Measurements from ENCODE around the gene EED. TPM values are rescaled to one million over a fixed set of nuclear protein-coding genes. Genes with fewer than 3 reads are reported as not detected.

Gene EED, protein sequence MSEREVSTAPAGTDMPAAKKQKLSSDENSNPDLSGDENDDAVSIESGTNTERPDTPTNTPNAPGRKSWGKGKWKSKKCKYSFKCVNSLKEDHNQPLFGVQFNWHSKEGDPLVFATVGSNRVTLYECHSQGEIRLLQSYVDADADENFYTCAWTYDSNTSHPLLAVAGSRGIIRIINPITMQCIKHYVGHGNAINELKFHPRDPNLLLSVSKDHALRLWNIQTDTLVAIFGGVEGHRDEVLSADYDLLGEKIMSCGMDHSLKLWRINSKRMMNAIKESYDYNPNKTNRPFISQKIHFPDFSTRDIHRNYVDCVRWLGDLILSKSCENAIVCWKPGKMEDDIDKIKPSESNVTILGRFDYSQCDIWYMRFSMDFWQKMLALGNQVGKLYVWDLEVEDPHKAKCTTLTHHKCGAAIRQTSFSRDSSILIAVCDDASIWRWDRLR
- total RNA-seq (10 to 100 TPM; 14.1 to 40.2 TPM), polyA plus RNA-seq (10 to 100 TPM; 11.1 to 18.9 TPM)
- long read RNA-seq, donor 1, partial matches to known transcripts = 35 of 37 reads
- long read RNA-seq, donor 1, other reads (novel, unspliced or antisense) = 0 of 37 reads
- long read RNA-seq, donor 2, partial matches to known transcripts = 16 of 17 reads
- long read RNA-seq, donor 2, other reads (novel, unspliced or antisense) = 0 of 17 reads
- long read RNA-seq, donor 3, partial matches to known transcripts = 14 of 15 reads
- long read RNA-seq, donor 3, other reads (novel, unspliced or antisense) = 0 of 15 reads
- long read RNA-seq, donor 4, partial matches to known transcripts = 0 of 7 reads
- long read RNA-seq, donor 4, other reads (novel, unspliced or antisense) = 0 of 7 reads
- long read RNA-seq, donor 5, transcript EED-201 (12 exons, 2,223 nt) = major isoform, 6 of 43 reads
- long read RNA-seq, donor 5, partial matches to known transcripts = 27 of 43 reads
- long read RNA-seq, donor 5, other reads (novel, unspliced or antisense) = 0 of 43 reads

GRCh38 chr11:86244522-86245368, at the start of gene EED:
TSS of gene EED (plus strand) at chr11:86244753. CDS start at chr11:86245230, 477 bp downstream.
- peak within 1 kb of the TSS; percentile 85 to 94 for H3K9ac ChIP-seq (ENCODE audit: insufficient read depth in 1 of 2, low read length in 2 of 2)
- no peaks in the 10 kb centered on the region for H3K27me3 ChIP-seq (ENCODE audit: control insufficient read depth in 3 of 3, insufficient read depth in 3 of 3, low read length in 2 of 3)
- H3K36me3 ChIP-seq (ENCODE audit: control insufficient read depth in 4 of 4, insufficient read depth in 4 of 4, low read length in 4 of 4) = no peaks in the 10 kb centered on the region
- peak within 1 kb of the TSS; percentile 94 to 97 for H3K27ac ChIP-seq (ENCODE audit: low read depth in 1 of 2, low read length in 1 of 2)
- peak; percentile 99 for ATAC-seq (ENCODE audit: insufficient read depth, low FRiP score)
- TF ChIP-seq, protein P1, sequence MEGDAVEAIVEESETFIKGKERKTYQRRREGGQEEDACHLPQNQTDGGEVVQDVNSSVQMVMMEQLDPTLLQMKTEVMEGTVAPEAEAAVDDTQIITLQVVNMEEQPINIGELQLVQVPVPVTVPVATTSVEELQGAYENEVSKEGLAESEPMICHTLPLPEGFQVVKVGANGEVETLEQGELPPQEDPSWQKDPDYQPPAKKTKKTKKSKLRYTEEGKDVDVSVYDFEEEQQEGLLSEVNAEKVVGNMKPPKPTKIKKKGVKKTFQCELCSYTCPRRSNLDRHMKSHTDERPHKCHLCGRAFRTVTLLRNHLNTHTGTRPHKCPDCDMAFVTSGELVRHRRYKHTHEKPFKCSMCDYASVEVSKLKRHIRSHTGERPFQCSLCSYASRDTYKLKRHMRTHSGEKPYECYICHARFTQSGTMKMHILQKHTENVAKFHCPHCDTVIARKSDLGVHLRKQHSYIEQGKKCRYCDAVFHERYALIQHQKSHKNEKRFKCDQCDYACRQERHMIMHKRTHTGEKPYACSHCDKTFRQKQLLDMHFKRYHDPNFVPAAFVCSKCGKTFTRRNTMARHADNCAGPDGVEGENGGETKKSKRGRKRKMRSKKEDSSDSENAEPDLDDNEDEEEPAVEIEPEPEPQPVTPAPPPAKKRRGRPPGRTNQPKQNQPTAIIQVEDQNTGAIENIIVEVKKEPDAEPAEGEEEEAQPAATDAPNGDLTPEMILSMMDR (IDR thresholded peaks at IDR 0.05; ENCODE audit: control extremely low read depth, extremely low read depth) = no peak
- peak; percentile 97 to 99 (median 98) for DNase-seq
- 0% methylated on average over 61 to 64 of the region's 64 CpGs for WGBS, 2 donors
- H3K4me3 ChIP-seq = peak within 1 kb of the TSS; percentile 86
- H3K4me1 ChIP-seq (ENCODE audit: control insufficient read depth in 5 of 5, insufficient read depth in 5 of 5, low read length in 5 of 5) = peaks cover 0 to 21% (median 7%) of the 10 kb centered on the region in 5 donors
- H3K9me3 ChIP-seq (ENCODE audit: control insufficient read depth in 4 of 4, insufficient read depth in 3 of 4, low read length in 3 of 4) = no peaks in the 10 kb centered on the region

DNA sequence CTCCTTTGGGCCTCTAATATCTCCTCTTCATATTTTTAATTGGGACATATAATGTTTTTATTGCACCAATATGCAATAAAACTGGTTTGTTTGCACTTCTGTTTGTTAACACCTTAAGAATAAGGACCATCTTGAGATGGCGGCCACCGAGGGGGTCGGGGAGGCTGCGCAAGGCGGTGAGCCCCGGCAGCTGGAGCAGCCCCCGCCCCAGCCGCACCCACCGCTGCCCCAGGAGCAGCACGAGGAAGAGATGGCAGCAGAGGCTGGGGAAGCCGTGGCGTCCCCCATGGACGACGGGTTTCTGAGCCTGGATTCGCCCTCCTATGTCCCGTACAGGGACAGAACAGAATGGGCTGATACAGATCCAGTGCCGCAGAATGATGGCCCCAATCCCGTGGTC, 49.6 kb upstream of the EED start:
- no peaks in the 10 kb centered on the region for H3K27me3 ChIP-seq (ENCODE audit: control insufficient read depth in 3 of 3, insufficient read depth in 3 of 3, low read length in 2 of 3)
- ATAC-seq (ENCODE audit: insufficient read depth, low FRiP score) = no peak
- 95 to 96% methylated on average over 18 of the region's 18 CpGs for WGBS, 2 donors

GRCh38 chr11:86196085-86196696, 48.4 kb upstream of the EED start:
- WGBS, 2 donors = 50 to 55% methylated on average over 6 of the region's 6 CpGs
- no peak for DNase-seq
- H3K9ac ChIP-seq (ENCODE audit: insufficient read depth in 1 of 2, low read length in 2 of 2) = no peak overlapping the region
- no peaks in the 10 kb centered on the region for H3K36me3 ChIP-seq (ENCODE audit: control insufficient read depth in 4 of 4, insufficient read depth in 4 of 4, low read length in 4 of 4)
- no peaks in the 10 kb centered on the region for H3K9me3 ChIP-seq (ENCODE audit: control insufficient read depth in 4 of 4, insufficient read depth in 3 of 4, low read length in 3 of 4)
- H3K27me3 ChIP-seq (ENCODE audit: control insufficient read depth in 3 of 3, insufficient read depth in 3 of 3, low read length in 2 of 3) = no peaks in the 10 kb centered on the region
- H3K4me1 ChIP-seq (ENCODE audit: control insufficient read depth in 5 of 5, insufficient read depth in 5 of 5, low read length in 5 of 5) = peaks cover 0 to 9% (median 5%) of the 10 kb centered on the region in 5 donors
- ATAC-seq (ENCODE audit: insufficient read depth, low FRiP score) = no peak
- no peak overlapping the region for H3K27ac ChIP-seq (ENCODE audit: low read depth in 1 of 2, low read length in 1 of 2)
- H3K4me3 ChIP-seq = no peak overlapping the region
- TF ChIP-seq, protein P1 (IDR thresholded peaks at IDR 0.05; ENCODE audit: control extremely low read depth, extremely low read depth) = no peak

More for the DNA sequence above, 49.6 kb upstream of the EED start:
- Histone ChIP-seq H3K4me1 (ENCODE audit: control insufficient read depth in 5 of 5, insufficient read depth in 5 of 5, low read length in 5 of 5) (peaks cover 0 to 9% (median 5%) of the 10 kb centered on the region in 5 donors), H3K9ac (ENCODE audit: insufficient read depth in 1 of 2, low read length in 2 of 2) (no peak overlapping the region), H3K36me3 (ENCODE audit: control insufficient read depth in 4 of 4, insufficient read depth in 4 of 4, low read length in 4 of 4) (no peaks in the 10 kb centered on the region), H3K4me3 (no peak overlapping the region), H3K27ac (ENCODE audit: low read depth in 1 of 2, low read length in 1 of 2) (no peak overlapping the region), H3K9me3 (ENCODE audit: control insufficient read depth in 4 of 4, insufficient read depth in 3 of 4, low read length in 3 of 4) (no peaks in the 10 kb centered on the region)
- DNase-seq = no peak
- TF ChIP-seq, protein P1 (IDR thresholded peaks at IDR 0.05; ENCODE audit: control extremely low read depth, extremely low read depth) = no peak

Measured in lung (tissue), 16 donors.